ENCODE data around the gene MAP3K5.
"Not testable (repeated sequence)": the region's sequence is repeated elsewhere in the genome, so short reads cannot be mapped to it uniquely, and the experiment has no call there.

Gene MAP3K5

GRCh38 chr6:136773473-136773796 is 18.8 kb downstream of the MAP3K5 start:
- no peak for DNase-seq (ENCODE audit: low read depth in 2 of 2)

- DNase-seq (ENCODE audit: low read depth in 2 of 2): no peak
These were observed 19.4 kb downstream of the MAP3K5 start for GRCh38 chr6:136772685-136773472.

GRCh38 chr6:136771306-136771705 is 21.0 kb downstream of the MAP3K5 start:
- DNase-seq (ENCODE audit: low read depth in 2 of 2): no peak

- DNase-seq (ENCODE audit: low read depth in 2 of 2): no peak
These were observed 22.5 kb downstream of the MAP3K5 start for GRCh38 chr6:136769759-136770158.

- DNase-seq (ENCODE audit: low read depth in 2 of 2): no peak
These were observed 23.2 kb downstream of the MAP3K5 start for GRCh38 chr6:136769124-136769523.

GRCh38 chr6:136767570-136768309 is 24.5 kb downstream of the MAP3K5 start:
- no peak for DNase-seq (ENCODE audit: low read depth in 2 of 2)

GRCh38 chr6:136767103-136767502 is 25.2 kb downstream of the MAP3K5 start:
- no peak for DNase-seq (ENCODE audit: low read depth in 2 of 2)

- no peak for DNase-seq (ENCODE audit: low read depth in 2 of 2)
These were observed 26.0 kb downstream of the MAP3K5 start for GRCh38 chr6:136766274-136766673.

- no peak for DNase-seq (ENCODE audit: low read depth in 2 of 2)
These were observed 27.7 kb downstream of the MAP3K5 start for GRCh38 chr6:136764517-136764993.

- DNase-seq (ENCODE audit: low read depth in 2 of 2): no peak
These were observed 28.4 kb downstream of the MAP3K5 start for GRCh38 chr6:136763716-136764516.

- no peak for DNase-seq (ENCODE audit: low read depth in 2 of 2)
These were observed 29.0 kb downstream of the MAP3K5 start for GRCh38 chr6:136763255-136763654.

GRCh38 chr6:136762022-136762975 is 30.0 kb downstream of the MAP3K5 start:
- no peak for DNase-seq (ENCODE audit: low read depth in 2 of 2)

GRCh38 chr6:136761227-136761922 is 30.9 kb downstream of the MAP3K5 start:
- DNase-seq (ENCODE audit: low read depth in 2 of 2): no peak

GRCh38 chr6:136760781-136761180 is 31.5 kb downstream of the MAP3K5 start:
- not testable (repeated sequence) for DNase-seq (ENCODE audit: low read depth in 2 of 2)

GRCh38 chr6:136757150-136757549 is 35.1 kb downstream of the MAP3K5 start:
- no peak for DNase-seq (ENCODE audit: low read depth in 2 of 2)

GRCh38 chr6:136754820-136755219 is 37.5 kb downstream of the MAP3K5 start:
- DNase-seq (ENCODE audit: low read depth in 2 of 2): no peak

GRCh38 chr6:136753624-136754023 is 38.7 kb downstream of the MAP3K5 start:
- peak in 1 of 2 donors; percentile 21 for DNase-seq (ENCODE audit: low read depth in 2 of 2)

- DNase-seq (ENCODE audit: low read depth in 2 of 2): no peak
These were observed 39.7 kb downstream of the MAP3K5 start for GRCh38 chr6:136752554-136752953.

- no peak for DNase-seq (ENCODE audit: low read depth in 2 of 2)
These were observed 40.3 kb downstream of the MAP3K5 start for GRCh38 chr6:136751991-136752390.

- no peak for DNase-seq (ENCODE audit: low read depth in 2 of 2)
These were observed 40.7 kb downstream of the MAP3K5 start for GRCh38 chr6:136751522-136751956.
